CD4-positive, alpha-beta T cell treated with Interleukin-21 for 1 hour (primary cell): ENCODE measurements around the gene METTL24.

Source experiments
- DNase-seq: peaks from one replicate; pipeline ENCODE4 v3.0.0-alpha.2; 2020

METTL24 gene

GRCh38 chr6:110332281-110332680 lies 25.9 kb downstream of the METTL24 start:
- DNase-seq = no peak

- DNase-seq = no peak
These were observed 26.3 kb downstream of the METTL24 start for GRCh38 chr6:110331816-110332215.

GRCh38 chr6:110331390-110331789 lies 26.8 kb downstream of the METTL24 start:
- no peak for DNase-seq

GRCh38 chr6:110329714-110330436 lies 28.3 kb downstream of the METTL24 start:
- DNase-seq = no peak

GRCh38 chr6:110329348-110329713 lies 28.8 kb downstream of the METTL24 start:
- no peak for DNase-seq

- DNase-seq = no peak
These were observed 29.9 kb downstream of the METTL24 start for GRCh38 chr6:110328259-110328658.

GRCh38 chr6:110327391-110327790 lies 30.8 kb downstream of the METTL24 start:
- no peak for DNase-seq

GRCh38 chr6:110326609-110327008 lies 31.5 kb downstream of the METTL24 start:
- DNase-seq = no peak

- DNase-seq = no peak
These were observed 32.1 kb downstream of the METTL24 start for GRCh38 chr6:110326057-110326456.

- no peak for DNase-seq
These were observed 33.0 kb downstream of the METTL24 start for GRCh38 chr6:110325197-110325596.

- no peak for DNase-seq
These were observed 33.6 kb downstream of the METTL24 start for GRCh38 chr6:110324548-110324947.

- no peak for DNase-seq
These were observed 34.9 kb downstream of the METTL24 start for GRCh38 chr6:110323258-110323657.

- DNase-seq = no peak
These were observed 35.3 kb downstream of the METTL24 start for GRCh38 chr6:110322874-110323242.

- no peak for DNase-seq
These were observed 35.8 kb downstream of the METTL24 start for GRCh38 chr6:110322151-110322873.

GRCh38 chr6:110320307-110320706 lies 37.8 kb downstream of the METTL24 start:
- no peak for DNase-seq

GRCh38 chr6:110319843-110320242 lies 38.3 kb downstream of the METTL24 start:
- no peak for DNase-seq

GRCh38 chr6:110319381-110319780 lies 38.8 kb downstream of the METTL24 start:
- DNase-seq = no peak

GRCh38 chr6:110318971-110319370 lies 39.2 kb downstream of the METTL24 start:
- DNase-seq = no peak

GRCh38 chr6:110317646-110318045 lies 40.5 kb downstream of the METTL24 start:
- no peak for DNase-seq

- no peak for DNase-seq
These were observed 41.0 kb downstream of the METTL24 start for GRCh38 chr6:110317189-110317588.

- no peak for DNase-seq
These were observed 42.2 kb downstream of the METTL24 start for GRCh38 chr6:110315869-110316398.

GRCh38 chr6:110315207-110315868 lies 42.8 kb downstream of the METTL24 start:
- DNase-seq = no peak

GRCh38 chr6:110310861-110311446 lies 47.2 kb downstream of the METTL24 start:
- DNase-seq = no peak
